GM21515 (cell line): ENCODE data around the gene FAM170B.

Experiments used
- ATAC-seq: cut with Tn5 transposase; IDR thresholded peaks from one replicate; pipeline ENCODE4 v1.9.1; 2021; ENCODE audit not compliant: unreplicated experiment

The FAM170B gene

GRCh38 chr10:49153971-49154370 is 20.1 kb upstream of the FAM170B start:
- ATAC-seq = no peak

- ATAC-seq = no peak
Observed at GRCh38 chr10:49153115-49153514, 19.3 kb upstream of the FAM170B start.

DNA sequence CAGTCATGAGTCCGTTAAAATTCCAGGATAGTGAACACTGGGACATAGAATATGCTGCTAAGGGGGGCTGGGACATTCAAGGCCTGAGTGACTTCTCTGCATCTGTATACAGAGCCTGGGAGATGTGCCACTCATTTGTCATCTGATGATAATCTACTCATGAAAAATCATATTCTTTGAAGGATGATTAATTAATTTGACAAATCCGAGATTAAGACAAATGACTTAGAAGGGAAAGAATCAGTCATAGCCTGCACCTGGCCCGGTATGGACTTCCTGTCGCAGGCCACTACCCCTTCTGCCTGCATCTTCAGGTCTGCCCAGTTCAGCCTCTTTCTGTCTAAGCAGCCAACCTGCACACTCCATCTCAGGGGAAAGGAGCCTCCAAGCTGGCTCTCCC is 18.8 kb upstream of the FAM170B start:
- ATAC-seq = no peak

DNA sequence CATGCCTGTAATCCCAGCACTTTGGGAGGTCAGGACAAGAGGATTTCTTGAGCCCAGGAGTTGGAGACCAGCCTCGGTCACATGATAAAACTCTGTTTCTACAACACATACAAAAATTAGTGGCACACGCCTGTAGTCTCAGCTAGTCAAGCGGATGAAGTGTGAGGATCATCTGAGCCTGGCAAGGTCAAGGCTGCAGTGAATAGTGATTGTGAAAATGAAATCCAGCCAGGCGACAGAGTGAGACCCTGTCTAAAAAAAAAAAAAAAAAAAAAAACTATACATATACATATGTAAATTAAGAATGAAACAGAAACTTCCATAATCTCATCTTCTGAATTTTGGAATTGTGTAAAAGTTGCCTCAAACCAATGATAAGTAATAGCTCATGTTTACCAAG is 18.2 kb upstream of the FAM170B start:
- ATAC-seq = no peak

GRCh38 chr10:49151481-49151880 is 17.7 kb upstream of the FAM170B start:
- ATAC-seq = no peak

DNA sequence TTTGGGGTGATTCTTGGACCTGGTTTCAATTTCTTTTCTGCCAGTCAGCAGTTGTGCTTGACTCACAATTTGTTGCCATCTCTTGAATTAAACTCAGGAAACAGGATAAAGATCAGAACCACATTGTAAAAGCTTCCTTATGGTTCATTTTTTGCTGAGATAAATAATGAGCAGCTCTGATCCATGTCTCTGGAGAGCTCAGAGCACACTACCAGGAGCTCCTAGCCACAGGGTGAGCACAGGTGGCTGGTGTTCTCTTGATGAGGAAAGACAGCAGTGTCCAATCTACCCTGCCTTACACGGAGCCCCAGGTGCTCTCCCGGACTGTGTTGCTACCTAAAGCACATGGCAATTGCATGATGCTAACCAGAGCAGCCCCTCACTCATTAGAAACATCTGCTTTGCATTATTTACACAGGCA is 17.2 kb upstream of the FAM170B start:
- no peak for ATAC-seq

DNA sequence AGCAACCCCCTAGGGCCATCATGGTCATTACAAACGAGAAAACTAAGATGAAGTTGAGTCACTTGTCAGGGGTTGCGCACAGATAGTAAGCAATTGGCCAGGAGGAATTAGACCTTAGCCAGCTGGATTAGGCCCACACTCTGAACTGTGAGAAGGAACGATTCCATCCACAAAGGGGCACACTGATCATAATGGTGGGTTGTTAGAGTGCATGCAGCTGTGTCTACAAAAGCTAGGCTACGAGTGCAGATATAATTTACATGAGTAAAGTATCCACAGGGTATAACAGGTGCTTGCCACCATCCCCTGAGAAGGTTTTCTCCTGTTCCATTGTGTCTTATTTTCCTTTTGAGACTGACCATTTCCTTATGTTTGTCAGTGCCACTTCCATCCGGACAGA is 16.6 kb upstream of the FAM170B start:
- no peak for ATAC-seq

GRCh38 chr10:49149881-49150280 is 16.1 kb upstream of the FAM170B start:
- ATAC-seq = no peak

DNA sequence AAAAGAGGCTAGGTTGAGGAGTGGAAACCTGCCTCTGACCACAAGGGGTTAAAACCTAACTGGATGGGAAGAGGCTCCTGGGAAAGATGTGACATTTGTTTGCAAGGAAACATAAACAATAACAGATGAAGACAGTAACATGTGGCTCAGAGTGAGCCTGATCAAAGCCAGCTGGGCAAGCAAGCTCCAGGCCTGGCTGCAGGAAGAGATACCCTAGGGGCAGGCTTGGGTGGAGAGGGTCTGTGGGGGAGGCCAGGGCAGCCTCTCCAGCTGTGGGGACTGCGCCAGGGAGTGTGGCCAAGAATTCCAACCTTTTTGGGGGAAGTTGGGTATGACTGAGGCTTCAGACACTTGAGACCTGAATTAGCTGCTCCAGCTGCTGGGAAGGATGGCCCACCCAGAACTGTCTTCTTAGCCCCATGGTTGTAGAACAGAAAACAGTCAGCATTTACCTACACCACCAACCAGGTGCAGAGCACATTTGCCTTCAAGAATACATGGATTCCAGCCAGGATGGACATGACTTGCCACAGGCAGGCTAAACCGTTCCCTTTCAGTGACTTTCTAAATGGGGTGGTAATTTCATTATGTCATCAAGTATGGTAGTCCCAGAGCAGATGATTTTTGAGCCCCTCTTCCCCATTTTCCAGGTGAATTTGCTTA is 10.4 kb upstream of the FAM170B start:
- ATAC-seq = no peak

GRCh38 chr10:49143249-49143648 is 9.4 kb upstream of the FAM170B start:
- no peak for ATAC-seq

DNA sequence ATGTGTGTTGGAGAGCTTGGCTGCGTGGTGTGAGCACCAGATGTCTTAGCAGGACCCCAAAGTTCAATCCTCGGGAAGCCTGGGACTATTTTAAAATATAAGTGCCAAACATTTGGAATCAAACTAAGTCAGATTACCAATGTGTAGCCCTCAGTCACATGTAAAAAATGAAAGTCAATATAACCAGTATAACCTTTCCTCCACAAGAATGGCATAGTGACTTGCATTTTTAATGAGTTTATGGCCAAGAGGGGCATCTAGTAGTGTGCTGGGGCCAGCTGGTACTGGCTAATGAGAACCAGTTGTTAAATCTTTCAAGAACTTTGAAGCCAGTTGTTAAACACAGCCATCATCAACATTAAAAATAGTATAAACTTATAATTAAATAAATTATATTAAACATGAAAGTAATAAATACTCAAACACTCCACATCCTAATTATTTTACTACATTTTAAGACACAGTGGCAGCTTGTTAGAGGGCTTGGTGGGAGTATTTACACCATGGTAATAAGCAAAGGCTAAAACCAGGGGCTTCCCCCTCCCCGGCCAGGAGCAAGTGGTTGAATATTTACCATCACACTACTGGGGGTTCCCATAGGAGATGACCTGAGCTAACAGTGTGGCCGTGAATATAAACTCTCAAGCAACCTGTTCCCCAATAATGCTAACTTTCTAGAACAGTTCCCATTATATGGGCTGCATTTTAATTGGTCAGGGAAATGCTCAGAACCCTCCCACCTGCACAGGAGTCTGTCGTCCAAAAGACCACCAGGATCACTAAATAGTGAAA is 7.9 kb upstream of the FAM170B start:
- no peak for ATAC-seq

DNA sequence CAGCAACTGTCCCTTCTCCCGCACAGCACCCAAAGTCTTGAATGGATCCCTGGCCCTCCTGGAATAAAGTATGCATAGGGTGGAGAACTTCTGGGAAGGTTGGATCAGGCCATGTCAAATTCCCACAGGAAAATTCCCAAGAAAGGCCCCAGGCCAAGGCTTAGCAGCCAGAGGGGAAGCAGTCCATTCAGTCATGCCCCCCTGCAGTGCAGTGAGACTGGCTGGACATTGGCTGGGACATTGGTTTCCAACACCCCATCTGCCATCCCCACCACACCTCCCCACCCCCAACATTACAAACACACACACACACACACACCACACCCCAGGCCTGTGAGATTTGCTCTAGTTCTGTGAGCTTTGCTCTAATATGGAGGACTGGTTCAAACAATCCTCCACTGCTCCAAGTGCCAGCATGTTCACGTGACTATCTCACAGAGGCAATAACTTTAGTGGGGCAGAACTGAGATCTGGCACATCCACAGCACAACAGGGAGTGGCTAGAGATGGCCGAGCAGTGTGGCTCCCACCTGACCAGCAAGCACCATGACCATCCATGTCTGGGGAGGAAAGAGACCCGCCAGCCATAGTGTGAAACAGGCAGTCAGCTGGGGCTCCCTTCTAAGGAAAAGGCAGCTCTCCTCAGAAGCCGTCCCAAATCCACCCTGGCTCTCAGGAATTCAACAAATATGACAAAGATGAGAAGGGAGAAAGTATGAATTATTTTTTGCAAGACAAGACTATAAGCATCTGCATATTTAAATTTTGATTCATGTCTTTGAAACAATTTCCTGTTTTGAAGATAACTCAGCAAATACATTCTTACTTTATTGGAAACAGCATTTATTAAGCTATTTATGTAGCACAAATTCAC is 6.7 kb upstream of the FAM170B start:
- ATAC-seq = no peak

GRCh38 chr10:49139846-49140195 is 6.0 kb upstream of the FAM170B start:
- ATAC-seq = no peak

GRCh38 chr10:49139028-49139845 is 5.4 kb upstream of the FAM170B start:
- no peak for ATAC-seq

DNA sequence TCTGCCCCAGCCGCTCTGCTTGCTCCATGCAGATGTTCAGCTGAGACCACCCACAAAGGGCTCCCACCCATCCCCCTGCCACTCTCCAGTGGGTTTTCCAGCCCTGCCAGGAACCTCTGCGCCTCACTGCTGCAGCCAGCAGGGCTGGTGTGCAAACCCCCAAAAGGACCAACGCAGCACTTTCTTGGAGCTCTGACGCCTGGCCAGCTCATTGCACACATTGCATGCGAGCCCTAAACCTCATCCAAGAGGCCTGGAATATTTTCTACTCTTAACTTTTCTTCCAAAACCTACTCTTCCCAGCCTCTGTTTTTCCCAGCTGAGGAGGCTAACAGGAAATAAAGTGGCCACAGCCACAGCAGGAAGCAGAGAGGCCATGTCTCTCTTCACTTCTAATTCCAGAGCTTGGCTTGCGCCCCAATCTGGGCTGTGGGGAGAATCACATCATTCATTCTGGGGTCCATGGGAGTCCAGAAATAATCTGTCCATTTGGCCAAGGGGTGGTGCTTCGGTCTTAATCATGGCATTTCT is 4.6 kb upstream of the FAM170B start:
- no peak for ATAC-seq

DNA sequence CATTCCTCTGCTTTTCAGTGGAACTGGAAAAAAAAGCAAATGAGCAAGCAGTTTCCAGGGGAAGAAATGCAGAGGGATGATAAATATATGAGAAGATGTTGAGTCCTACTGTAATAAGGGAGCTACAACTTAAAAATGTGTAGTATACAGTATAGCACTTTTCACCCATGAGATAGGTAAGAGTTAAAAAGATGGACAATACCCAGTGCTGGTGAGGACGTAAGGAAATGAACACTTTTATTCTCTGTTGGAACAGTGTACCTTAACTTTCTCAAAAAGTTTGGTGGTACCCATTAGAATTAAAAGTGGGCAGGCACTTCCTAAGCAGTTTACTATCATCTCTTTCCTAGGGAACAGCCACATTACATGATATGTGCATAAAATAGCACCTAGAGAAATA is 2.7 kb upstream of the FAM170B start:
- no peak for ATAC-seq

DNA sequence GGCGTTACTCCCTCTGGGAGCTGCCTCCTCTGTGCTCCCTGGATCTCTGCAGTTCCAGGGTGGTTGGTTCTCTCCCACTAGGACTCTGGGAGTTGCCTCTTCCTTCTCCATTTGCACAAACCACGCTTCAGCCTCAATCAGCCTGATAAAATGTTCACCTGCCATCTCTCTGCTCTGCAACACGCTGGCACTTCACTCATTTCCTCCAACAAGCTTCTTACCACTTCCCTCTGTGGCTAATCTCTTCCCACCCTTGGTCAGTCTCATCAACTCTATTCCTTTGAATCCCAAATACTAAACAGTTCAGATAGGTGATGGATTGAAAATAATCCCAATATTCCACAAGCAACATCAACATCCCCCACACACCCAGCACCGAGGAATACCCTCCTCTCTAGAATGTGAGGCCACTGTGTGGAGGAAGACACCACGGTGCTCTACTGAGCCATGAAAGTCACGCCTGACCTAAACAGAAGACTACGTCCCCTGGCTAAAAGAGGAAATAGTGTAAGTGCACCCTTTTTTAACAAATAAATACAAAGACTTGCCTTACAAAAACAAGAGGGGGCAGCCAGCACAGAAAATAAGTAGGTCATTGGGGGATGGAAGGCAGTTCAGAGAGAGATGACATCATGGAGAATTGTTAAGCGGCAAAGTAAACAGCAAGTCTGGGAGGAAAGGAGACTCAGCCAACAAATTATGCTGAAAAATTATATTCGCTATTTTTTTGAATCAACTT is 1.9 kb upstream of the FAM170B start:
- no peak for ATAC-seq

- no peak for ATAC-seq
Observed at GRCh38 chr10:49134327-49134726, 506 bp upstream of the FAM170B start.

DNA sequence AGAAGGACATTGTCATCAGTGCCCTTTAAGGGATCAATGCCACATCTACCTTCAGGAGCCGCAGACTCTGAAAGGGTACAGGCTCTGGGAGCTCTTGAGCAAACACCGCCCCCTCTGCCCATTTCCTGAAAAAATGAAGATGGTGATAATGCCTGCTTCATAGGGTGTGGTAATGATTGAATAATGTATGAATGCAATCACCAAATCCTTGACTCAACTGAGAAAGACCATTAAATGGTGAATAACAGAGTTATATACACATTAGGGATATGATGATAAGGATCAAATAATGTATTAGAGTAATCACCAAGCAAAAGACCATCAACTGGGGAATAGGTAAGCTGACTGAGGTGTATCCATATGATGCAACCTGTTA is 1.5 kb downstream of the FAM170B start:
- no peak for ATAC-seq
